ENCODE results near the gene TMEM183A.

The TMEM183A gene

GRCh38 chr1:203041351-203041932 lies 34.3 kb downstream of the TMEM183A start:
- no peak for DNase-seq (ENCODE audit: low spot score)
- Mint-ChIP-seq H3K9me3 (no peaks in the 10 kb centered on the region), H3K4me3 (no peak overlapping the region), H3K4me1 (ENCODE audit: low read depth) (peaks cover 1% of the 10 kb centered on the region), H3K27ac (no peak overlapping the region), H3K27me3 (ENCODE audit: low read depth) (no peaks in the 10 kb centered on the region), H3K36me3 (ENCODE audit: low read depth) (peaks cover 6% of the 10 kb centered on the region)

GRCh38 chr1:203043830-203044545 lies 36.8 kb downstream of the TMEM183A start:
- Mint-ChIP-seq H3K4me1 (ENCODE audit: low read depth) (peaks cover 1% of the 10 kb centered on the region), H3K4me3 (no peak overlapping the region), H3K27me3 (ENCODE audit: low read depth) (no peaks in the 10 kb centered on the region)

GRCh38 chr1:203044546-203045250 lies 37.5 kb downstream of the TMEM183A start:
- H3K27ac Mint-ChIP-seq, result no peak overlapping the region
- H3K4me1 Mint-ChIP-seq (ENCODE audit: low read depth), result no peaks in the 10 kb centered on the region
- H3K36me3 Mint-ChIP-seq (ENCODE audit: low read depth), result peaks cover 5% of the 10 kb centered on the region
- no peaks in the 10 kb centered on the region for H3K9me3 Mint-ChIP-seq
- no peak overlapping the region for H3K4me3 Mint-ChIP-seq
- H3K27me3 Mint-ChIP-seq (ENCODE audit: low read depth), result no peaks in the 10 kb centered on the region
- DNase-seq (ENCODE audit: low spot score), result no peak

More at GRCh38 chr1:203043830-203044545, 36.8 kb downstream of the TMEM183A start:
- DNase-seq (ENCODE audit: low spot score), result no peak
- Mint-ChIP-seq H3K36me3 (ENCODE audit: low read depth) (peaks cover 6% of the 10 kb centered on the region), H3K27ac (no peak overlapping the region), H3K9me3 (no peaks in the 10 kb centered on the region)

- DNase-seq (ENCODE audit: low spot score), result no peak
- no peaks in the 10 kb centered on the region for H3K9me3 Mint-ChIP-seq
- H3K27me3 Mint-ChIP-seq (ENCODE audit: low read depth), result no peaks in the 10 kb centered on the region
- peaks cover 5% of the 10 kb centered on the region for H3K36me3 Mint-ChIP-seq (ENCODE audit: low read depth)
- H3K4me3 Mint-ChIP-seq, result no peak overlapping the region
- H3K27ac Mint-ChIP-seq, result no peak overlapping the region
- H3K4me1 Mint-ChIP-seq (ENCODE audit: low read depth), result no peaks in the 10 kb centered on the region
Measured at GRCh38 chr1:203045336-203045735, 38.2 kb downstream of the TMEM183A start.

GRCh38 chr1:203045821-203046594 lies 38.8 kb downstream of the TMEM183A start:
- H3K27me3 Mint-ChIP-seq (ENCODE audit: low read depth), result no peaks in the 10 kb centered on the region
- DNase-seq (ENCODE audit: low spot score), result no peak
- H3K36me3 Mint-ChIP-seq (ENCODE audit: low read depth), result peaks cover 5% of the 10 kb centered on the region
- no peaks in the 10 kb centered on the region for H3K9me3 Mint-ChIP-seq
- no peak overlapping the region for H3K27ac Mint-ChIP-seq
- H3K4me1 Mint-ChIP-seq (ENCODE audit: low read depth), result no peaks in the 10 kb centered on the region
- H3K4me3 Mint-ChIP-seq, result no peak overlapping the region

GRCh38 chr1:203046984-203047630 lies 39.9 kb downstream of the TMEM183A start:
- Mint-ChIP-seq H3K36me3 (ENCODE audit: low read depth) (peaks cover 5% of the 10 kb centered on the region), H3K9me3 (no peaks in the 10 kb centered on the region), H3K27ac (no peak overlapping the region), H3K27me3 (ENCODE audit: low read depth) (no peaks in the 10 kb centered on the region), H3K4me1 (ENCODE audit: low read depth) (no peaks in the 10 kb centered on the region), H3K4me3 (no peak overlapping the region)
- no peak for DNase-seq (ENCODE audit: low spot score)

GRCh38 chr1:203048086-203048485 lies 40.9 kb downstream of the TMEM183A start:
- H3K27ac Mint-ChIP-seq, result no peak overlapping the region

GRCh38 chr1:203048555-203049051 lies 41.4 kb downstream of the TMEM183A start:
- H3K36me3 Mint-ChIP-seq (ENCODE audit: low read depth), result peaks cover 2% of the 10 kb centered on the region
- DNase-seq (ENCODE audit: low spot score), result no peak
- no peaks in the 10 kb centered on the region for H3K9me3 Mint-ChIP-seq
- no peak overlapping the region for H3K27ac Mint-ChIP-seq
- H3K27me3 Mint-ChIP-seq (ENCODE audit: low read depth), result no peaks in the 10 kb centered on the region
- H3K4me1 Mint-ChIP-seq (ENCODE audit: low read depth), result no peaks in the 10 kb centered on the region
- no peak overlapping the region for H3K4me3 Mint-ChIP-seq

More at GRCh38 chr1:203048086-203048485, 40.9 kb downstream of the TMEM183A start:
- no peak overlapping the region for H3K4me3 Mint-ChIP-seq
- H3K27me3 Mint-ChIP-seq (ENCODE audit: low read depth), result no peaks in the 10 kb centered on the region
- no peaks in the 10 kb centered on the region for H3K4me1 Mint-ChIP-seq (ENCODE audit: low read depth)
- no peak for DNase-seq (ENCODE audit: low spot score)
- H3K36me3 Mint-ChIP-seq (ENCODE audit: low read depth), result peaks cover 3% of the 10 kb centered on the region
- no peaks in the 10 kb centered on the region for H3K9me3 Mint-ChIP-seq

- H3K4me3 Mint-ChIP-seq, result no peak overlapping the region
Measured at GRCh38 chr1:203049077-203049476, 41.9 kb downstream of the TMEM183A start.

GRCh38 chr1:203049576-203050180 lies 42.5 kb downstream of the TMEM183A start:
- no peak for DNase-seq (ENCODE audit: low spot score)
- no peaks in the 10 kb centered on the region for H3K4me1 Mint-ChIP-seq (ENCODE audit: low read depth)
- H3K27me3 Mint-ChIP-seq (ENCODE audit: low read depth), result no peaks in the 10 kb centered on the region
- no peaks in the 10 kb centered on the region for H3K9me3 Mint-ChIP-seq
- no peak overlapping the region for H3K27ac Mint-ChIP-seq
- H3K36me3 Mint-ChIP-seq (ENCODE audit: low read depth), result peaks cover 2% of the 10 kb centered on the region
- no peak overlapping the region for H3K4me3 Mint-ChIP-seq

More at GRCh38 chr1:203049077-203049476, 41.9 kb downstream of the TMEM183A start:
- Mint-ChIP-seq H3K4me1 (ENCODE audit: low read depth) (no peaks in the 10 kb centered on the region), H3K9me3 (no peaks in the 10 kb centered on the region), H3K27me3 (ENCODE audit: low read depth) (no peaks in the 10 kb centered on the region), H3K27ac (no peak overlapping the region), H3K36me3 (ENCODE audit: low read depth) (peaks cover 2% of the 10 kb centered on the region)
- no peak for DNase-seq (ENCODE audit: low spot score)

- no peaks in the 10 kb centered on the region for H3K27me3 Mint-ChIP-seq (ENCODE audit: low read depth)
Measured at GRCh38 chr1:203050826-203051225, 43.7 kb downstream of the TMEM183A start.

GRCh38 chr1:203051841-203052324 lies 44.7 kb downstream of the TMEM183A start:
- Mint-ChIP-seq H3K4me1 (ENCODE audit: low read depth) (no peaks in the 10 kb centered on the region), H3K4me3 (no peak overlapping the region), H3K36me3 (ENCODE audit: low read depth) (peaks cover 6% of the 10 kb centered on the region), H3K27me3 (ENCODE audit: low read depth) (no peaks in the 10 kb centered on the region), H3K27ac (no peak overlapping the region), H3K9me3 (no peaks in the 10 kb centered on the region)
- no peak for DNase-seq (ENCODE audit: low spot score)

More at GRCh38 chr1:203050826-203051225, 43.7 kb downstream of the TMEM183A start:
- DNase-seq (ENCODE audit: low spot score), result no peak
- Mint-ChIP-seq H3K4me1 (ENCODE audit: low read depth) (no peaks in the 10 kb centered on the region), H3K36me3 (ENCODE audit: low read depth) (peaks cover 3% of the 10 kb centered on the region), H3K4me3 (no peak overlapping the region), H3K27ac (no peak overlapping the region), H3K9me3 (no peaks in the 10 kb centered on the region)

GRCh38 chr1:203052601-203053000 lies 45.4 kb downstream of the TMEM183A start:
- Mint-ChIP-seq H3K27ac (no peak overlapping the region), H3K36me3 (ENCODE audit: low read depth) (peaks cover 6% of the 10 kb centered on the region), H3K27me3 (ENCODE audit: low read depth) (no peaks in the 10 kb centered on the region)

More at GRCh38 chr1:203052601-203053000, 45.4 kb downstream of the TMEM183A start:
- DNase-seq (ENCODE audit: low spot score), result no peak
- Mint-ChIP-seq H3K4me3 (no peak overlapping the region), H3K9me3 (no peaks in the 10 kb centered on the region), H3K4me1 (ENCODE audit: low read depth) (no peaks in the 10 kb centered on the region)
